ACC112 (cell line): ENCODE data around the gene ZNF618.

Source experiments
- H2AFZ ChIP-seq: fragments of 200-600 bp; sonication (generic); one replicate; pipeline ENCODE4 v1.6.0; 2017; ENCODE audit warnings: antibody characterized with exemption, low read length; ENCODE audit not compliant: unreplicated experiment
- H3K27ac ChIP-seq: fragments of 200-600 bp; sonication (generic); 2 replicates; pipeline ENCODE4 v1.5.1; 2014; ENCODE audit warnings: low read depth, mild to moderate bottlenecking, antibody characterized with exemption, low read length, moderate library complexity
- H3K27me3 ChIP-seq: fragments of 200-600 bp; sonication (generic); 2 replicates; pipeline ENCODE4 v1.6.1; 2014; ENCODE audit warnings: mild to moderate bottlenecking, antibody characterized with exemption, low read length, moderate library complexity, mixed read lengths; ENCODE audit not compliant: insufficient read depth
- H3K36me3 ChIP-seq: fragments of 200-600 bp; sonication (generic); 2 replicates; pipeline ENCODE4 v1.6.1; 2016; ENCODE audit warnings: mild to moderate bottlenecking, antibody characterized with exemption, low read length, moderate library complexity, mixed read lengths; ENCODE audit not compliant: insufficient read depth
- H3K4me1 ChIP-seq: fragments of 200-600 bp; sonication (generic); one replicate; pipeline ENCODE4 v1.6.1; 2016; ENCODE audit warnings: low read length, mixed read lengths; ENCODE audit not compliant: insufficient read depth, unreplicated experiment, control insufficient read depth
- H3K4me3 ChIP-seq: fragments of 200-600 bp; sonication (generic); 2 replicates; pipeline ENCODE4 v1.5.1; 2014; ENCODE audit warnings: mild to moderate bottlenecking, low read depth, low read length
- H3K79me2 ChIP-seq: fragments of 200-600 bp; sonication (generic); one replicate; pipeline ENCODE4 v1.6.0; 2016; ENCODE audit warnings: low read length; ENCODE audit not compliant: control insufficient read depth, unreplicated experiment, insufficient read depth

The ZNF618 gene

DNA sequence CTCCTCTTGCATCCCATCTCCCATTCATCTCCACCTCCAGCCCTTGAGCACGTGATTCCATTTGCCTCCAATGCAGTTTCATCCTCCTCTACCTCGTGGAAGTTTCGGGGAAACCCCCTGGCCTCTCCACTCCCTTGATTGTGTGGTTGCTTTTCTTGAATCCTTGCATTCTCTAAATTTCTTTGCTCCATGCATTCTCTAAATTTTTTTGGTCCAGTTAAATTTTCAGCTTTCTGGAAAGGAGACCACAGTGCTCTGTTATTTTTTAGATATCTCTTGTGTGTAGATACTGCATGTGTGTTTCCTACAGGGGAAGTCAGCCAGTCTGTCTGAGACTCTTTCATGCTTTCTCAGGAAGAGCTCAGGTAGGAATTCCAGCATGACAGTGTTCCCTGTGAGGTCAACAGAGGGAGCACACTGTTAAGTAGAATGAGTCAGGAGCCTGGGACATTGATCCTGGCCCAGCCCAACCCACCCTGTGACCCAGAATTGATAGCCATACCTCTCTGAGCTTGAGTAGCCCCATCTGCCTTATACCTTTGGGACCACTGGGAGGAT lies 149.2 kb downstream of the ZNF618 start:
- peaks cover 38% of the 10 kb centered on the region for H3K36me3 ChIP-seq
- H2AFZ ChIP-seq = no peak overlapping the region

DNA sequence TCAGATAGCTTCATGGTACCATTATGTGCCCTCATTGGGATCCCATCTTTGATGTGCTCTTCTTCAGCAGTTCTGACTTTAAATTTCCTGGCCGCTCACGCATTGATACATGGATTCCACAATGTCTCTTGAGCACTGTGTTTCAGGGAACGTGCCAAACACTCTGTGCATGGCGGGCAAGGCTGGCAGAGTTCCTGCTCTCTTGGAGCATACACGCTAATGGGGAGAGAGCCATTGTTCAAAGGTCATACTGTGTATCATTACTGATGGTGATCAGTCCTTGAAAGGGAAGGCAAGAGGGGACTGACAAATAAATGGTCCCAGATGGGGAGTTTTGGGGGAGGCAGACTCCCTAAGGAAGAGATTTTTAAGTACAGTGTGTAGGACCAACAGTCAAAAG lies 149.7 kb downstream of the ZNF618 start:
- no peaks in the 10 kb centered on the region for H3K79me2 ChIP-seq
- no peaks in the 10 kb centered on the region for H3K27me3 ChIP-seq
- no peak overlapping the region for H3K27ac ChIP-seq
- H3K4me1 ChIP-seq = no peaks in the 10 kb centered on the region
- H2AFZ ChIP-seq = no peak overlapping the region
- H3K4me3 ChIP-seq = no peak overlapping the region
- H3K36me3 ChIP-seq = peaks cover 34% of the 10 kb centered on the region

More for the DNA sequence above, 149.2 kb downstream of the ZNF618 start:
- no peak overlapping the region for H3K27ac ChIP-seq
- H3K27me3 ChIP-seq = no peaks in the 10 kb centered on the region
- no peak overlapping the region for H3K4me3 ChIP-seq
- no peaks in the 10 kb centered on the region for H3K4me1 ChIP-seq
- no peaks in the 10 kb centered on the region for H3K79me2 ChIP-seq

DNA sequence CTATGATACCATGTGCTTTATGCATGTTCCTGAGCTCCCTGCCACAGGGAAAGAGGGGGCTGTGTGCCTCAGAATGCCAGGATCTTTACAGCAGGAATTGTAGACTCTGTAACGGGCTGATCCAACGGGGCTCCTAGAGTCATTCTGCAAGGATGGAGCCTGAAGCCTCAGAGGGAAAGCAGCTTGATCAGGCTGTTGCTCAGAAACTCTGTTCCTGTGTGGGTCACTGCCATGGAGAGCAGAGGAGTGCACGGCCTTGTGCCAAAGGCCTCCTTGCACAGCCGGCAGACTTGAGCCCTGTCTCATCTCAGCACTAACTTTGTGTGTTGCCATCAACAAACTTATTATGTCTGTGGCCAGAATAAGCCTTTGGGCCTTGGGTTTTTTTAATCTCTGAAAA lies 150.2 kb downstream of the ZNF618 start:
- Histone ChIP-seq H3K27ac (no peak overlapping the region), H2AFZ (no peak overlapping the region), H3K27me3 (no peaks in the 10 kb centered on the region), H3K4me3 (no peak overlapping the region), H3K36me3 (peaks cover 29% of the 10 kb centered on the region), H3K4me1 (no peaks in the 10 kb centered on the region), H3K79me2 (no peaks in the 10 kb centered on the region)

DNA sequence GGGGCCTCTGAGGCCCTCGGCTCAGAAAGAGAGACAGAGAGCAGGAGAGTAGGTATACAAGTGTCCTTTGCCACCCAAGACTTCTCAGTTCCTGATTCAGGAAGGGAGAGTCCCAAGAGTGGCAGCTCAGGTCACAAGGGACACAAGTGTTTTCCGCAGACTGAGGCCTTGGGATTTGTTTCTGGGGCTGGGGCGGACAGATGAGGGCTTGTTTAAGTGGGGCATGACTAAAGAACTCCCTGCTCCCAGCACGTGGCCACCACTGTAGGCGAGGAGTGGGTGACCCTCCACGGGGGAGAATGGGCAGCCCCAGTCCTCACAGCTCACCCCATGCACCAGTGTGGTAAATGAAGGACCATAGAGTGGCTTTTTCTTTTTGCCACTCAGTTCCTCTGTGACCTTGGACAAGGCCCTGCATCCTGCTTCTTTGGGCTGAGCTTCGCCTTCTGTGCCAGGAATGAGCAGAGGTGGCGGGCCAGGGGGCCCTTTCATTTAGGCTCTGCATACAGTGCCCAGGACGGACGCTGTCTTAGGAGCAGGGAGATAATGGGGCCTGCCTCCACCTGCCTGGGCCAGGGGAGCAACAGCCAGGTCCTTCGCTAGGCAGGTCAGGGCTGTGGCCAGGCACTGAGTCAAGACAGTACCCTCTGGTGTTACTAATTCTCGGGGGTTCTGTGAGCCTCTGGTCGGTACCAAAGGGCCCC lies 151.2 kb downstream of the ZNF618 start:
- Histone ChIP-seq H3K36me3 (peaks cover 19% of the 10 kb centered on the region), H3K27me3 (no peaks in the 10 kb centered on the region), H3K4me3 (no peak overlapping the region), H3K27ac (no peak overlapping the region), H2AFZ (no peak overlapping the region), H3K4me1 (no peaks in the 10 kb centered on the region), H3K79me2 (no peaks in the 10 kb centered on the region)

DNA sequence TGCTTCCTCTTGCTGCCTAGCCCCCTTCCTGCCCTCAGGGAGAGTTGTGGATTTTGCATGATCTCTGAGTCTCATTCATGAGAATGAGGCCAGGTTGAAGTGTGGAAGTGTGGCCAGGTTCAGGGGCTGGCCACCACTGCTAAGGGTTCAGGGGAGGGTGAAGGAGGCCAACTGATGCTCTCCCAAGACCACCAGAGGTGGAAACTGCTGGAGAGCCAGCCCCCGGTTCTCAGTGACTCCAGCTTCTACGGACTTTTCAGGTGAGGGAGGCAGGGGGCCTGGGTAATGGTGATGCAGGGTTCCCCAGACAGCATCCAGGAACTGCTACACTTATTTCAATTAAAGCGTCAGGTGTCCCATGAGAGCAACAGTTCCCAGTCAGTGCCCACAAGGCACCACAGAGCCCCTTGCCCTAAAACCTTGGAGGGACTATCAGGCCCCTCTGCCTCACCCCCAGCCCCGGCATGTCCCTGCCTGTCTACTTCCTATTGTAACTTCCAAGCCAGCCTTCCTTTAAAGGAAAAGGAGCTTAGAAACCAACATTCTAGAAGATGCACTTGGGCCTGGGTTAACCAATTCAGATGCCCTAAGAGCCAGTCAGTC lies 151.9 kb downstream of the ZNF618 start:
- no peak overlapping the region for H3K27ac ChIP-seq
- H3K27me3 ChIP-seq = no peaks in the 10 kb centered on the region
- H2AFZ ChIP-seq = no peak overlapping the region
- H3K4me3 ChIP-seq = no peak overlapping the region
- no peaks in the 10 kb centered on the region for H3K4me1 ChIP-seq
- no peaks in the 10 kb centered on the region for H3K79me2 ChIP-seq
- peaks cover 15% of the 10 kb centered on the region for H3K36me3 ChIP-seq

DNA sequence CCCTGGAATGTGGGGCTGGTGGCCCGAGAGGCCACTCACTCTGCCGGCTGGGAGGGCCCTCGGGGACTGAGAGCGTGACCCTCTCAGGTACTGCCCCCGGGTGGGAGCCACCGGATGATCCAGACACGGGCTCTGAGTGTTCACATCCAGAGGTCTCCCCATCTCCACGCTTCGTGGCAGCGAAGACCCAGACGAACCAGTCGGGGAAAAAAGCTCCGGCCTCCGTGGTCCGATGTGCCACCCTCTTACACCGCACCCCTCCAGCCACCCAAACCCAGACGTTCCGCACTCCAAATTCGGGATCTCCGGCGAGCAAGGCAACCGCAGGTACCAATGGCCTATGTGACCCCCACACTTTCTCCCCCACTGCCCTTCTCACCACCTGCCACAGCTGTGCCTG lies 152.5 kb downstream of the ZNF618 start:
- H3K27me3 ChIP-seq = no peaks in the 10 kb centered on the region
- peaks cover 8% of the 10 kb centered on the region for H3K36me3 ChIP-seq
- no peaks in the 10 kb centered on the region for H3K79me2 ChIP-seq
- no peak overlapping the region for H3K4me3 ChIP-seq
- H3K4me1 ChIP-seq = no peaks in the 10 kb centered on the region
- H2AFZ ChIP-seq = no peak overlapping the region
- H3K27ac ChIP-seq = no peak overlapping the region

DNA sequence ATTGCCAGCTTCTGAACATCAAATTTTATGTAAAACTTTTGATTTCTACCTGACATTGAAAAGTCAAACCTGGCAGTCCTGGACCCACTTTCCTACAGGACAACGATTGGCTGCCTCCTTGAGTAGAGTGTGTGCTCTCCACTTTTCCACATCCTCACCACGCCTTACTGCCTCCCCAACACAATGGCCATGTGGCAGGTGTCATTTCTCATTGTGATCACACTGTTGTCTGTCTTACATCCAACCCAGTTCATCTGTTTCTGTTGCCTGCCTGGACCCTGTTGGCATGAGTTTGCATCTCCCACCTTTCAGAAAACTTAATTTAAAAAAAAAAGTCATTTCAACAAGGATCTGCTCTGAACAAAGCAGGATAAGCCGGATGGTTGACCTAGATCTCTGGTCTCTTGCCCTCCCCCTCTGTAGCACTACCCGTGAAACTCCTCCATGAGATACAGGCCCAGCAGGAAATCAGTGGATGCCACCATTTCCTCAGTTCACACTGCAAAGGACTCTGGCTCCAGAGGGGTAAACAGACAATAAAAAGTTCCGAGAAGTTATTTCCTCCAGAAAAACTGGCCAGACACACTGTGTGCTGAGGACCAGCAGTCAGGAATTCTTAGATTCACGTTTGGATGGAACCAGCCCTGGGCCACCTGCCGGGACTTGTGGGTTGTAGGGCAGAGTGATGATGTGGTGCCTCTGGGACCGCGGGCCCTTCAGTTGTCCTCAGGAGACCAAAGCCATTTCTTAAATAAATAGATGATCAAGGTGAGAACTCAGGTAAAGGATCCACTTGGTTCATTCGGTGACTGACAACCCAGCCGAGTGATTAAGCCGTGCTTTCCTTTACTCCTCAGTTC lies 153.4 kb downstream of the ZNF618 start:
- Histone ChIP-seq H3K27ac (no peak overlapping the region), H3K4me1 (no peaks in the 10 kb centered on the region), H2AFZ (no peak overlapping the region), H3K27me3 (no peaks in the 10 kb centered on the region), H3K4me3 (no peak overlapping the region), H3K79me2 (no peaks in the 10 kb centered on the region), H3K36me3 (no peaks in the 10 kb centered on the region)

DNA sequence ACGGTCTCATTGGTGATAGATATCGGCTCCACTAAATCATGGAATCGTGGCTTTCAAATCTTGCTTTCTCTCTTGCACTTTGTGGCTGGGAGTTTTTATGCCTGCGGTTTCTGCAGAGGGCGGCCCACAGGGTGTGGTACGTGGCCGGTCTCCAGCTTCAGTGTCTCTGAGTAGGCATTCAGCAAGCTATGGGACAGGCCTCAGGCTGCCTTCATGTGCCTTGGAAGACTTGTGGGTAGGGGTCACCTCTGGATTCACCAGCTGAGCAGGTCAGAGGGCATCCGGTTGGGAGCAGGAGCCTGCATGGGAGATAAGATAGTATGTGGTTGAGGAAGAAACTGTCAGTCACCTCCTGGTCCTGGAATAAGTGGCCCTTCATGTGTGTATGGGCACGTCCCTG lies 154.3 kb downstream of the ZNF618 start:
- Histone ChIP-seq H3K79me2 (no peaks in the 10 kb centered on the region), H3K4me3 (no peak overlapping the region), H3K4me1 (no peaks in the 10 kb centered on the region), H3K36me3 (no peaks in the 10 kb centered on the region), H2AFZ (no peak overlapping the region), H3K27me3 (no peaks in the 10 kb centered on the region), H3K27ac (no peak overlapping the region)

DNA sequence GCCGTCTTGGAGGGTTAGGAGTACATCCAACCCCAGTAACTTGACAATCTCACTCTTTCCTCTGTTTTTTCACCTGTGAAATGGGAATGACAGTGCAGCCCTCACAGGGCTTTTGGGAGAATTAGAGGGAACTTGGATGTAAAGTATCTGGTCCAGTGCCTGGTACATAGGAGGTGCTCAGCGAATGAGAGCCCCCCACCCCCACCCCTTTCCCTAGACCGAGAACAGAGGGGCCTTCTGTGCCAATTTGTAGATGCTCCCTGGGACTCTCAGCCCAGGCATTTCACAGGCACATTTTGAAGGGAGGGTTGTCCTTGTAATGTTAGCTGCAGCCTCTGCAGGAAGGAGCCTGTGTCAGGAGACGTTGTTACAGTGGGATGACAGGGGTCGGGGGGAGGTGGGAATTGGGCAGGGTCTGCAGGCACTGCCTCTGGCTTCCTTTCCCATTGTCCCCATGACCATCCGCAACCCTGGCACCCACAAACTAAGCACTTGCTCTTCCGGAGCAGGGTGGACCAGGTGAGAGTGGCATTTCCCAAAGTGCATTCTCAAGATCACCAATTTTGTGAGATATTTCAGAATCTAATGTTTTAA lies 155.0 kb downstream of the ZNF618 start:
- no peak overlapping the region for H3K4me3 ChIP-seq
- H3K27me3 ChIP-seq = no peaks in the 10 kb centered on the region
- H3K4me1 ChIP-seq = no peaks in the 10 kb centered on the region
- no peaks in the 10 kb centered on the region for H3K79me2 ChIP-seq
- H3K36me3 ChIP-seq = no peaks in the 10 kb centered on the region
- H2AFZ ChIP-seq = no peak overlapping the region
- H3K27ac ChIP-seq = no peak overlapping the region

DNA sequence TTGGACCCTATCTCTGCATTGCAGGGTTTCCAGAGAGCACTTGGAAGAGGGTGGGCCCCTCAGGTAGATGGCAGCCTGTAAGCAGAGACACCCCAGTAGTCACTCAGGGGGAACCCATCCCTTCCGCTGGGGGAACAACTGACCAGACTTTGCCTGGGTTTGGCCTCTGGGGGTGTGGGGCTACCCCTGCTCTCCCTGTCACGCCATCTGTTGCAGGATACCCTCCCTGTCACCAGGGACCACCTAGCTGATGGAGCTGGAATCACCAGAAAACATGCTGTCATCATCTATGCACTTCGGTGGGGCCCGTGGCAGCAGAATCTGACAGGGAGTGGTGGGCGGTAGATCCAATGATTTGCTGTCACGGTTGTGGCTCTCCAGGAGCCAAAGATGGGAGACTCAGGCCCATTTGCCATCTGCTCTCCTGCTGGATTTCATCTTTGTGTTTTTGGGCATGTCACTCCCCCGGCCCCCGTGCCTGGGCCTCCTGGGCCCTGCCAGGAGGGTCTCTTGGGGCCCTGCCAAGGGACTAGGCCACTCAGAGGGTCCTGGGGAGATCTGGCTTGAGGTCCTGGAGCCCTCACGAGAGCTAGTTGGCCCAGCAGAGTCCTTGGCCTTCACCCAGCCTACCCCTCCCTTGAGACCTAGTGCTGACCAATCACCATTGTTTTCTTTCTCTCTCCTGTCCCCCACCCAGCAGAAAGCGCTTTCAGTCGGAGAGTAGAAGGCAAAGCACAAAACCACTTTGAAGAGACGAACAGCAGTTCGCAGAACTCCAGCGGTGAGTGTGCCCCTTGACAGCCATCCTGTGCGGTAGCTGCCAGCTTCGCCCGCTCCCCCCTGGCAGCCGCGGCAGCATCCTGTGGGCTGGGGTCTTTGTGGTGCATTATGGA lies 156.1 kb downstream of the ZNF618 start:
- Histone ChIP-seq H3K36me3 (no peaks in the 10 kb centered on the region), H3K4me1 (no peaks in the 10 kb centered on the region), H3K4me3 (no peak overlapping the region), H3K27me3 (no peaks in the 10 kb centered on the region), H3K79me2 (no peaks in the 10 kb centered on the region), H3K27ac (no peak overlapping the region), H2AFZ (no peak overlapping the region)
